Liver (tissue), 9 donors: ENCODE measurements around the gene IFRD2. TPM values are rescaled to one million over a fixed set of nuclear protein-coding genes. Genes with fewer than 3 reads are reported as not detected.

Source experiments
- DNase-seq: peaks from one replicate; pipeline ENCODE4 v3.0.0-alpha.2; 2017; ENCODE audit warnings: low spot score
- H3K27ac ChIP-seq, 2 donors: one replicate each; pipeline ENCODE4 v1.7.0; 2013; ENCODE audit warnings: inconsistent platforms in 2 of 2, low read length in 2 of 2, control low read depth in 1 of 2, low read depth in 1 of 2, mild to moderate bottlenecking in 1 of 2
- H3K27me3 ChIP-seq, 4 donors: one replicate each; pipeline versions ENCODE4 v1.6.1 to v1.7.0; 2013; ENCODE audit warnings: low read length in 3 of 4, inconsistent platforms in 1 of 4, mild to moderate bottlenecking in 1 of 4, moderate library complexity in 1 of 4; ENCODE audit not compliant: control insufficient read depth in 4 of 4, insufficient read depth in 4 of 4
- H3K36me3 ChIP-seq, 4 donors: one replicate each; pipeline versions ENCODE4 v1.6.1 to v1.7.0; 2013; ENCODE audit warnings: low read length in 3 of 4, mild to moderate bottlenecking in 3 of 4, low read depth in 1 of 4, moderate library complexity in 1 of 4; ENCODE audit not compliant: control insufficient read depth in 4 of 4, insufficient read depth in 3 of 4
- H3K4me1 ChIP-seq, 4 donors: one replicate each; pipeline versions ENCODE4 v1.6.1 to v1.7.0; 2013; ENCODE audit warnings: low read length in 3 of 4, mild to moderate bottlenecking in 3 of 4, moderate library complexity in 1 of 4; ENCODE audit not compliant: control insufficient read depth in 4 of 4, insufficient read depth in 4 of 4
- H3K4me3 ChIP-seq, 3 donors: one replicate each; pipeline versions ENCODE4 v1.6.1 to v1.7.0; 2013; ENCODE audit warnings: low read length in 3 of 3, control low read depth in 1 of 3, low read depth in 1 of 3, mild to moderate bottlenecking in 1 of 3
- H3K9ac ChIP-seq, 2 donors: one replicate each; pipeline ENCODE4 v1.7.0; 2013; ENCODE audit warnings: low read length in 2 of 2, mild to moderate bottlenecking in 2 of 2, moderate library complexity in 2 of 2, control low read depth in 1 of 2, low read depth in 1 of 2
- H3K9me3 ChIP-seq, 4 donors: one replicate each; pipeline versions ENCODE4 v1.6.1 to v1.7.0; 2013; ENCODE audit warnings: low read length in 3 of 4; ENCODE audit not compliant: control insufficient read depth in 4 of 4
- CTCF ChIP-seq: fragments of 150-350 bp; IDR thresholded peaks from 2 replicates; pipeline ENCODE4 v1.5.1; 2017; ENCODE audit warnings: improper control_type of control experiment, low read depth, low read length; ENCODE audit not compliant: missing input control
- FOXA1 ChIP-seq: IDR thresholded peaks from 2 replicates; pipeline ENCODE4 v1.6.1; 2016; ENCODE audit warnings: antibody characterized with exemption
- FOXA2 ChIP-seq: IDR thresholded peaks from 2 replicates; pipeline ENCODE4 v1.6.1; 2016; ENCODE audit warnings: antibody characterized with exemption
- HNF4A ChIP-seq, 2 donors: conservative IDR thresholded peaks; 2 replicates each; pipeline ENCODE4 v1.6.1; 2016; ENCODE audit warnings: antibody characterized with exemption in 2 of 2, mild to moderate bottlenecking in 2 of 2
- JUND ChIP-seq, 2 donors: IDR thresholded peaks; 2 replicates each; pipeline ENCODE4 v1.6.1; 2016; ENCODE audit warnings: antibody characterized with exemption in 2 of 2
- MAX ChIP-seq: IDR thresholded peaks from 2 replicates; pipeline ENCODE4 v1.6.1; 2016; ENCODE audit warnings: antibody characterized with exemption
- NR2F2 ChIP-seq: IDR thresholded peaks from 2 replicates; pipeline ENCODE4 v1.6.1; 2016; ENCODE audit warnings: antibody characterized with exemption
- RAD21 ChIP-seq, 2 donors: IDR thresholded peaks; 2 replicates each; pipeline ENCODE4 v1.6.1; 2016; ENCODE audit warnings: antibody characterized with exemption in 2 of 2, mild to moderate bottlenecking in 2 of 2
- SP1 ChIP-seq: IDR thresholded peaks from 2 replicates; pipeline ENCODE4 v1.6.1; 2018; ENCODE audit warnings: antibody characterized with exemption, mild to moderate bottlenecking
- TAF1 ChIP-seq: conservative IDR thresholded peaks from 2 replicates; pipeline ENCODE4 v1.6.1; 2016; ENCODE audit warnings: antibody characterized with exemption, mild to moderate bottlenecking
- ZBTB33 ChIP-seq: IDR thresholded peaks from 2 replicates; pipeline ENCODE4 v1.6.1; 2016; ENCODE audit warnings: antibody characterized with exemption
- WGBS: extraction: QIAGEN DNeasy Blood & Tissue Kit; methylation state at CpG from one replicate; pipeline ENCODE4 v1.1.7; 2013; 5-methylcytosine and 5-hydroxymethylcytosine counted together
- polyA plus RNA-seq, 2 donors: library from polyadenylated mRNA; stranded (reverse) in 1 of 2; unstranded in 1 of 2; fragments of 200-250 nt in 1 of 2; fragments of >200 nt in 1 of 2; fragmentation: Nextera tagmentation in 1 of 2; extraction: Ambion mirVana in 1 of 2; gene quantifications; one replicate each; pipeline versions ENCODE4 v1.2.1 to v1.2.3, GENCODE V29; 2013 to 2015
- total RNA-seq, 2 donors: library from RNA; depleted of rRNA; stranded (reverse); fragments of >200 nt; gene quantifications; one replicate each; pipeline ENCODE4 v1.2.3, GENCODE V29; 2014
- TF ChIP-seq, protein P1 (sequence below): IDR thresholded peaks from 2 replicates; pipeline ENCODE4 v1.6.1; 2016; ENCODE audit warnings: antibody characterized with exemption
- donor health status: healthy.
- donor health status: healthy.
- donor health status: healthy.
- donor health status: healthy.
- donor health status: healthy.

The IFRD2 gene
- total and polyA plus RNA-seq, 4 donors: 55.7 to 91.2 (median 63.2) TPM

- Histone ChIP-seq H3K9me3 (no peaks in the 10 kb centered on the region), H3K27ac (peak overlapping the region; percentile 98 to 99), H3K9ac (peak overlapping the region; percentile 86 to 97), H3K27me3 (no peaks in the 10 kb centered on the region), H3K36me3 (peaks cover 0 to 14% (median 4%) of the 10 kb centered on the region in 4 donors), H3K4me3 (peak overlapping the region; percentile 81 to 96 (median 95)), H3K4me1 (peaks cover 15 to 66% (median 53%) of the 10 kb centered on the region in 4 donors)
- WGBS: under 1% methylated on average over 45 of the region's 45 CpGs
- TF ChIP-seq CTCF: peak; percentile 19
- TF ChIP-seq FOXA2: no peak
- DNase-seq: peak; percentile 77
Measured at GRCh38 chr3:50320853-50321335, 28.7 kb upstream of the IFRD2 start.

DNA sequence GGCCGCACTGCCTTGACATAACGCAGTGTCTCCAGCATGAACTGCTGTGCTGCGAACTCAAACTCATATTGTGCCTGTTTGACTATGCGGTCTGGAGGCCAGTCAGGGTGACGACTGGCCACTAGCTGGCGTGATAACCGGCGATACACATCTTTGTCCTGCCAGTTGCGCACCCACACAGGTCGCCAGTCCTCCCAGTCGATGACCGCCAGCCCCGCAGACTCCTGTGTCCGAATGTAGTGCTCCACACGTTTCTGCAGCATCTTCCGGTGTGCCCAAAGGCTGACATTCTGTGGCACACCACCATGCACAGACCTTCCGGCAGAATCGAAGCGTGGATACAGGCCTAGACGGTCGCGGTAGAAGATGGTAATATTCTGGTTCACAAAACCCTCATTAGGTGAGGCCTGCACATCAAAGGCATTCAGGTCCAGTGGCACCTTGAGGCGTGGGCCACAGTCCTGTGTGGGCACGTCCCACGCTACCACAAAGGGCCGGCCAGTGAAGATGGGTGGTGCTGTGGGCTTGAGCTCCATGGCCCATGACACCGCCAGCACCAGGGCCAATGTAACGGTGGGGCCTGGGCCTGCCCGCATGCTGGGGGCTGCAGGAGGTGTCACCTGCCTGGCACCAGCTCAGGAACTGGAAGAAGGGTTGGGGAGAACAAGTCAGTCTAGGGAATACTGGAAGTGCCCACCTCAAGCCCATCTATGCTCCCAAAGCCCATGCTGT is 27.8 kb upstream of the IFRD2 start:
- Histone ChIP-seq H3K9me3 (no peaks in the 10 kb centered on the region), H3K27me3 (no peaks in the 10 kb centered on the region), H3K27ac (peak overlapping the region; percentile 98 to 99), H3K9ac (peak overlapping the region; percentile 86 to 97), H3K4me1 (peaks cover 15 to 62% (median 53%) of the 10 kb centered on the region in 4 donors), H3K4me3 (peak overlapping the region; percentile 81 to 96 (median 95)), H3K36me3 (peaks cover 0 to 10% (median 2%) of the 10 kb centered on the region in 4 donors)
- no peak for DNase-seq
- 80% methylated on average over 29 of the region's 29 CpGs for WGBS
- TF ChIP-seq FOXA2 (no peak), HNF4A (conservative IDR thresholded peaks at IDR 0.05) (no peak), NR2F2 (no peak), SP1 (no peak), MAX (no peak), ZBTB33 (no peak), JUND (IDR thresholded peaks at IDR 0.05) (no peak), RAD21 (IDR thresholded peaks at IDR 0.05) (no peak), FOXA1 (no peak), TAF1 (no peak)
- TF ChIP-seq, protein P1, sequence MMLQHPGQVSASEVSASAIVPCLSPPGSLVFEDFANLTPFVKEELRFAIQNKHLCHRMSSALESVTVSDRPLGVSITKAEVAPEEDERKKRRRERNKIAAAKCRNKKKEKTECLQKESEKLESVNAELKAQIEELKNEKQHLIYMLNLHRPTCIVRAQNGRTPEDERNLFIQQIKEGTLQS: no peak
